HG02588 (cell line): ENCODE data around the gene HS3ST2.

Source experiments
- ATAC-seq: cut with Tn5 transposase; IDR thresholded peaks from one replicate; pipeline ENCODE4 v1.9.1; 2021; ENCODE audit warnings: mild to moderate bottlenecking, moderate library complexity; ENCODE audit not compliant: unreplicated experiment

The HS3ST2 gene

GRCh38 chr16:22813948-22814710 lies at the start of gene HS3ST2:
TSS of gene HS3ST2 (plus strand) at chr16:22814162. CDS start at chr16:22814611, 449 bp downstream.
- no peak for ATAC-seq

- no peak for ATAC-seq
These were observed 49.2 kb upstream of the HS3ST2 start for GRCh38 chr16:22764662-22765327.

GRCh38 chr16:22765479-22765878 lies 48.5 kb upstream of the HS3ST2 start:
- ATAC-seq, result no peak

- ATAC-seq, result no peak
These were observed 43.1 kb upstream of the HS3ST2 start for GRCh38 chr16:22770866-22771265.

GRCh38 chr16:22771551-22771950 lies 42.4 kb upstream of the HS3ST2 start:
- no peak for ATAC-seq

- ATAC-seq, result no peak
These were observed 38.6 kb upstream of the HS3ST2 start for GRCh38 chr16:22775220-22775922.

GRCh38 chr16:22781480-22781879 lies 32.5 kb upstream of the HS3ST2 start:
- ATAC-seq, result no peak

- no peak for ATAC-seq
These were observed 31.6 kb upstream of the HS3ST2 start for GRCh38 chr16:22782314-22782713.

- ATAC-seq, result no peak
These were observed 29.2 kb upstream of the HS3ST2 start for GRCh38 chr16:22784690-22785214.

GRCh38 chr16:22785552-22785951 lies 28.4 kb upstream of the HS3ST2 start:
- ATAC-seq, result no peak

- ATAC-seq, result no peak
These were observed 27.7 kb upstream of the HS3ST2 start for GRCh38 chr16:22786284-22786683.

- no peak for ATAC-seq
These were observed 27.3 kb upstream of the HS3ST2 start for GRCh38 chr16:22786691-22787090.

GRCh38 chr16:22787466-22788192 lies 26.3 kb upstream of the HS3ST2 start:
- no peak for ATAC-seq

GRCh38 chr16:22788193-22788530 lies 25.8 kb upstream of the HS3ST2 start:
- ATAC-seq, result no peak

GRCh38 chr16:22789281-22789945 lies 24.5 kb upstream of the HS3ST2 start:
- ATAC-seq, result no peak

- ATAC-seq, result no peak
These were observed 16.4 kb upstream of the HS3ST2 start for GRCh38 chr16:22797551-22797950.

GRCh38 chr16:22799113-22799512 lies 14.8 kb upstream of the HS3ST2 start:
- no peak for ATAC-seq

GRCh38 chr16:22804893-22805292 lies 9.1 kb upstream of the HS3ST2 start:
- no peak for ATAC-seq

GRCh38 chr16:22805326-22805725 lies 8.6 kb upstream of the HS3ST2 start:
- ATAC-seq, result no peak

- no peak for ATAC-seq
These were observed 7.2 kb upstream of the HS3ST2 start for GRCh38 chr16:22806811-22807210.
